Measurements from ENCODE around the gene ISL2. TPM values are rescaled to one million over a fixed set of nuclear protein-coding genes. Genes with fewer than 3 reads are reported as not detected.

ISL2 gene
- total and polyA plus RNA-seq, 9 of the 15 experiments (the other 6 are each of a cell fraction or from before 2014, with no cell fraction given), result 0.15 to 23.7 (median 4.0) TPM

DNA sequence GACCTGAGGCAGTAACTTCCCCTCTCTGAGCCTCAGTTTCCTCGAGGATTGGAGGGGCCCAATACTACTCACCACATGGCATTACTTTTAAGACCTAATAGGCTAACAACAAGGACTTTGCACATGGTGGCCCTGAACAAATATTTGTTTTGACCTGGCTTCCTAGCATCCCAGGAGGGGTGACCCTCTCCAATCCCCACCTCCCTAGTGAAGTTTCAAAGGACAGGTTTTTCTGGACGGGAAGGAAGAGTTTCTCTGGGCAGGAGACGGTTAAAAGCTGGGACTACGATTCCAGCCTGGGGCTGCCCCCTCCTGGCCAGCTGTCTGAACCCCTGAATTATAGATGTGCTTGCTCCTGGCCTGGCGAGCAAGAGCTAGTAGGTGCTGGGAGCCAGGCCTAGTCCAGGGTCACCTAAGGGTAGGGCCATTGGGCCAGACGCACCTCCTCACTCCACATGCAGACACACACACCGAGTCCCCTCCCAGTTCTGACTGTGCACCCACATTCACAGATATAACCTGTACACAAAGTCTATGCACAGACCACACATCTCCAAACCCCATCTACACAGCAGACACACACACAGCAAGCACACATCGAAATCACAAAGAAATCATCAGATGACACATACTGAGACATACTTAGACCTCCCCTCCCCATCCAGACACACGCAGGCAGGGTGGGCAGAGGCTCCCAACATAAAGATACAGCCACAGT is 2.7 kb upstream of the ISL2 start (continued):
- TF ChIP-seq GATA2 (CRISPR knock-in tag; IDR thresholded peaks at IDR 0.05), result no peak
- TF ChIP-seq HDGF (IDR thresholded peaks at IDR 0.05), result peak; percentile 76; the same call in 1 of the 2 replicates
- TF ChIP-seq CHD1 (IDR thresholded peaks at IDR 0.05; ENCODE audit: low read length), result no peak
- no peak for TF ChIP-seq GATAD2B (IDR thresholded peaks at IDR 0.05; ENCODE audit: borderline replicate concordance)
- no peak for TF ChIP-seq ETV6 (IDR thresholded peaks at IDR 0.05; ENCODE audit: borderline replicate concordance in 1 of 2, low read depth in 2 of 2, low read length in 1 of 2)
- no peak for TF ChIP-seq ETV6 (CRISPR knock-in tag; IDR thresholded peaks at IDR 0.05; ENCODE audit: borderline replicate concordance)
- TF ChIP-seq HLTF (IDR thresholded peaks at IDR 0.05), result no peak
- TF ChIP-seq CREM (IDR thresholded peaks at IDR 0.05; ENCODE audit: low read depth), result 0 out of 2 replicates have a peak, but pooled peaks have one; percentile 13
- TF ChIP-seq, protein P1, sequence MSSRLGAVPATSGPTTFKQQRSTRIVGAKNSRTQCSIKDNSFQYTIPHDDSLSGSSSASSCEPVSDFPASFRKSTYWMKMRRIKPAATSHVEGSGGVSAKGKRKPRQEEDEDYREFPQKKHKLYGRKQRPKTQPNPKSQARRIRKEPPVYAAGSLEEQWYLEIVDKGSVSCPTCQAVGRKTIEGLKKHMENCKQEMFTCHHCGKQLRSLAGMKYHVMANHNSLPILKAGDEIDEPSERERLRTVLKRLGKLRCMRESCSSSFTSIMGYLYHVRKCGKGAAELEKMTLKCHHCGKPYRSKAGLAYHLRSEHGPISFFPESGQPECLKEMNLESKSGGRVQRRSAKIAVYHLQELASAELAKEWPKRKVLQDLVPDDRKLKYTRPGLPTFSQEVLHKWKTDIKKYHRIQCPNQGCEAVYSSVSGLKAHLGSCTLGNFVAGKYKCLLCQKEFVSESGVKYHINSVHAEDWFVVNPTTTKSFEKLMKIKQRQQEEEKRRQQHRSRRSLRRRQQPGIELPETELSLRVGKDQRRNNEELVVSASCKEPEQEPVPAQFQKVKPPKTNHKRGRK (tag; IDR thresholded peaks at IDR 0.05), result no peak
- TF ChIP-seq, protein P2, sequence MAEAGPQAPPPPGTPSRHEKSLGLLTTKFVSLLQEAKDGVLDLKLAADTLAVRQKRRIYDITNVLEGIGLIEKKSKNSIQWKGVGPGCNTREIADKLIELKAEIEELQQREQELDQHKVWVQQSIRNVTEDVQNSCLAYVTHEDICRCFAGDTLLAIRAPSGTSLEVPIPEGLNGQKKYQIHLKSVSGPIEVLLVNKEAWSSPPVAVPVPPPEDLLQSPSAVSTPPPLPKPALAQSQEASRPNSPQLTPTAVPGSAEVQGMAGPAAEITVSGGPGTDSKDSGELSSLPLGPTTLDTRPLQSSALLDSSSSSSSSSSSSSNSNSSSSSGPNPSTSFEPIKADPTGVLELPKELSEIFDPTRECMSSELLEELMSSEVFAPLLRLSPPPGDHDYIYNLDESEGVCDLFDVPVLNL (CRISPR knock-in tag; IDR thresholded peaks at IDR 0.05; ENCODE audit: low read depth), result no peak
- TF ChIP-seq KAT7 (CRISPR knock-in tag; IDR thresholded peaks at IDR 0.05; ENCODE audit: borderline replicate concordance), result no peak
- no peak for TF ChIP-seq GTF2E2 (tag; IDR thresholded peaks at IDR 0.05)
- TF ChIP-seq RB1 (IDR thresholded peaks at IDR 0.05; ENCODE audit: low read depth), result peak; percentile 13; the same call in 1 of the 2 replicates
- TF ChIP-seq HDAC3 (IDR thresholded peaks at IDR 0.05; ENCODE audit: borderline replicate concordance, partially characterized antibody), result no peak
- no peak for TF ChIP-seq TCF7 (IDR thresholded peaks at IDR 0.05; ENCODE audit: borderline replicate concordance)
- no peak for TF ChIP-seq SP1 (CRISPR knock-in tag; IDR thresholded peaks at IDR 0.05)
- TF ChIP-seq SREBF2 (CRISPR knock-in tag; IDR thresholded peaks at IDR 0.05), result no peak
- no peak for TF ChIP-seq HNRNPLL (IDR thresholded peaks at IDR 0.05; ENCODE audit: low read depth, low read length, poor library complexity, severe bottlenecking)
- TF ChIP-seq CAMTA2 (CRISPR knock-in tag; conservative IDR thresholded peaks at IDR 0.05), result no peak
- no peak for TF ChIP-seq ATF1 (CRISPR knock-in tag; IDR thresholded peaks at IDR 0.05)
- TF ChIP-seq ATF1 (tag; IDR thresholded peaks at IDR 0.05), result no peak
- no peak for TF ChIP-seq LEF1 (IDR thresholded peaks at IDR 0.05)
- TF ChIP-seq U2AF1 (optimal IDR thresholded peaks at IDR 0.05; ENCODE audit: low read depth, low read length), result no peak
